NCI-H1105 (cell line): ENCODE measurements around the gene POF1B.
"Not testable (repeated sequence)": the region's sequence is repeated elsewhere in the genome, so short reads cannot be mapped to it uniquely, and the experiment has no call there.

Experiments used
- DNase-seq: peaks from one replicate; lab custom pipeline; 2025; lab: John Stamatoyannopoulos, UW

POF1B gene, protein sequence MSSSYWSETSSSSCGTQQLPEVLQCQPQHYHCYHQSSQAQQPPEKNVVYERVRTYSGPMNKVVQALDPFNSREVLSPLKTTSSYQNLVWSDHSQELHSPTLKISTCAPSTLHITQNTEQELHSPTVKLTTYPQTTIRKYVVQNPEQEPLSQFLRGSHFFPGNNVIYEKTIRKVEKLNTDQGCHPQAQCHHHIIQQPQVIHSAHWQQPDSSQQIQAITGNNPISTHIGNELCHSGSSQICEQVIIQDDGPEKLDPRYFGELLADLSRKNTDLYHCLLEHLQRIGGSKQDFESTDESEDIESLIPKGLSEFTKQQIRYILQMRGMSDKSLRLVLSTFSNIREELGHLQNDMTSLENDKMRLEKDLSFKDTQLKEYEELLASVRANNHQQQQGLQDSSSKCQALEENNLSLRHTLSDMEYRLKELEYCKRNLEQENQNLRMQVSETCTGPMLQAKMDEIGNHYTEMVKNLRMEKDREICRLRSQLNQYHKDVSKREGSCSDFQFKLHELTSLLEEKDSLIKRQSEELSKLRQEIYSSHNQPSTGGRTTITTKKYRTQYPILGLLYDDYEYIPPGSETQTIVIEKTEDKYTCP

DNA sequence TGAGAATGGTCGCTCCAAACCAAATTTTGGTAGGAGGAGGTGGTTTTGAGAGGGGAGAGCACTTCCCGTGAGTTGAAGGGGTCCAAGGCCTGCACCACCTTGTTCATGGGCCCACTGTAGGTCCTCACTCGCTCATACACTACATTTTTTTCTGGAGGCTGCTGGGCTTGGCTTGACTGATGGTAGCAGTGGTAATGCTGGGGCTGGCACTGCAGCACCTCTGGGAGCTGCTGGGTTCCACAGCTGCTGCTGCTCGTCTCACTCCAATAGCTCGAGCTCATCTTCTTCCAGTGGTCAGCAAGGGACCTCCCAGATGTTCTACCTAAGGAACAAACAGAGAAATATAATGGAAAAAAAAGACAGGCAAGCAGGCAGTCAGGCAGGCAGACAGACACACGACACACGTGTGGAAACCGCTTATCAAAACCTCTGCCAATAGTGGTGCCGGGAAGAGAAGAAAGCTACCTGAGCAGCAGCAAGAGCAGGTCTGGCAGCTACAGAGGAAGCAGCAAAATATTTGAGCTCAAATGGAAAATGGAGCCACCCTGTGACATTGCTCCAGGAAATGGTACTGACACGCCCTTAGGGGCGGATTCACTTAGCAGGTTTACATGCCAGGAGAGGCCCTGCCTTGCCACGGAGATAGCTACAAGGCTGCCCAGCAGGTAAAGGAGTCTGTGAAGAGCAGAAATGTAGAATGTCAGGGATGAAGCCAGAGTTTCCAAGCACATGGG is at the start of gene POF1B:
Gene POF1B, minus strand, starts transcription at position 492 of the 734 bp plus-strand sequence. Its CDS starts 211 bp downstream, at position 281.
- DNase-seq: no peak

DNA sequence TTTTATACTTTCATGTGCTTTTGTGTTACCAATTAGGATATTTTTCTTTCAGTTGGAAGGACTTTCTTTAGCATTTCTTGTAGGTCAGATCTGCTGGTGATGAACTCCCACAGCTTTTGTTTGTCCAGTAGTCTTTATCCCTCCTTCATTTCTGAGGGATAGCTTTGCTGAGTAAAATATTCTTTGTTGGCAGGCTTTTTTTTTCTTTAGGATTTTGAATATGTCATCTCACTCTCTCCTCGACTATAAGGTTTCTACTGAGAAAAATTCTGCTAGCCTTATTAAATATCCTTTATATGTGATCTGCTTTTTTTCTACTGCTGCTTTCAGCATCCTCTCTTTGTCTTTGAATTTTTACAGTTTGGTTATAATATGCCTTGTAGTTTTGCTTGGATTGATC is 49.6 kb upstream of the POF1B start:
- no peak for DNase-seq

DNA sequence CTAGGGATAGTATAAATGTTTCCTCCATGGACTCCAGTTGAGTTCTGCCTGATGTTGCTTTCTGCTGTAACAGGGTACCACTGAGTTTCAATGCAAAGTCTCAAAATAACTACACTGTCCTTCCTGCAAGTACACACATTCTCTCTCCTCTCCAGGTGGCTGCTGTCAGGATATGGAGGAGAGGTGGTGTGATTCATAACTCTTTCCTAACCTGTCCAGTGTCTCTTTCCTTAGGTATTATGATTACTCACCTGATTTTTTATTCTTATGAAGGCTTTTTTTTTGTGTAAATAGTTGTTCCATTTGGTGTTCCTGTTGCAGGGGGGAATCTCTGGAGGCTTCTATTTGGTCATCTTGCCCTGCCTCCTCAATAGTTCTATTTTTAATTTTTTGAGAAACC is 39.8 kb upstream of the POF1B start:
- DNase-seq: no peak

DNA sequence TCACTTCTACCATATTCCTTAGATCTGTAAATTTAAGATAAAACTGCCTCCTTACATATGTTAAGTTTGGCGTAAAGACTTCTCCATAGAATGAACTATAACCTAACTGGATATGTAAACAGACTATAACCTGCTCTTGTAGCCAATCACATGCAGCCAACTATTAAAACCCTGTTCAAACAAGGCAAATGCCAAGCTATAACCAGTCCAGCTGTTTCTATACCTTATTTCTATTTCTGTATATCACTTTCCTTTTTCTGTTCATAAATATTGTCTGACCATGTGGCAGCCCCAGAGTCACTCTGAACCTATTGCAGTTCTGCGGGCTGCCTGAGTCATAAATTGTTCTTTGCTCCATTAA is 12.4 kb upstream of the POF1B start:
- no peak for DNase-seq

DNA sequence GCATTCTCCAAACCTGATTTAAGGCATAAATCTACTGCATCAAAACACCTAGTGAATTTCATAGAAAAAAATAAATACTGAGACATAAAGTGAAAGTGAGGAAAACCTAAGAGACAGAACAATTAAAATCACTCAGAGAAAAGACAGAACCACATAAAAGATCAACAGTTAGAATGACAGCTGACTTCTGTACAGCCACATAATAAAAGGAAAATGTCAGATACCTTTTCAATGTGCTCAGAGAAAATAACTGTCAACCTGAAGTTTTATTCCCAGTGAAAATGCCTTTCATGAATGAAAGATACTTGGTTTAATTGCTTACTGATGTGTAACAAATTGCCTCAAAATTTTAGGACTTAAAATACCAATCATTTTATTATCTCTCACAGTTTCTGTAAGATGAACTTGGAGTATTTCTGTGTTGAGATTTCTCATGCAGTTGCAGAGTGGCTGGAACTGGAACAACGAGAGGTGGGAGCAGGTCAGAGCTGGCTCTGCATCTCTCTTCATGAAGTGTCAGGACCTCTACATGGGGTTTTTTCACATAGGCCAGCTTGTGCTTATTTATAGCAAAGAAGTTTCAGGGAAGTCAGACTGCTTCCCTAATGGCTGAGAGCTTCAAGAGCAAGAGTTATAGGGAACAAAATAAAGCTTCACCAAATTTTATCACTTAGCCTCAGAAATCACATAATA is 11.9 kb upstream of the POF1B start:
- no peak for DNase-seq

DNA sequence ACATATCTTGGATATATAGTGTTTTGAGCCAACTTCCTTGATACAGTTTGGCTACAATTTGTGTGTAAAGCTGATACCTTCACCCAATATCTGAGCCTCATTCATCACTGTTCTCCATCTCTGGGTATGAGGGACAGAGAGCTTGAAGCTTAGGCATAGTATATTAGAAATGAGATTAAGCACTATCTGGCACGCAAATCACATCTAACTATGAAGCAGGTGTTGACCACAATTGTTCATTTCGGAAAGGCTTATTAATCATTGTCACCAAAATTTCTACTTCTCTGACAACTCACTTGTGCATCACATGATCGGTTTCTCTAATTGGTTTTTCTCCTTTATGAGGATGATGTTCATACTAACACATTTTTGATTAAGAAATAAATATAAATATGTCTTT is 2.1 kb upstream of the POF1B start:
- no peak for DNase-seq

DNA sequence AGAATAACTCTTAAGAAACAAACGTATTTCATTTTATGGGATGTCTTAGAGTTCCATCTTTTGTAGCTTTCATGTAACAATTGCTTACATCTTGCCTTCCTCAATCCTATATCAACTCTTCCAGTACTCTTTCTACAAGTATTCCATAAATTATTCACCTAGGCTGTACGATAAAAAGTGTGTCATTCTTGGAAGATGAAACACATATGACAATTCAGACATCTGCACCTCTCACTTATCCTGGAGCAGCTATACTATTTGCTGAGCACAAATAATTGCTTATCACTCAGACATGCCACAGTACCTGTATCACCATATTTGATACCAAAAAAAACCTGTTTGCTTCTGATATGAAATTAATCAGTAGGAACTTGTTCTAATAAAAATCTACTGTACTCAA is 1.0 kb downstream of the POF1B start:
- no peak for DNase-seq

DNA sequence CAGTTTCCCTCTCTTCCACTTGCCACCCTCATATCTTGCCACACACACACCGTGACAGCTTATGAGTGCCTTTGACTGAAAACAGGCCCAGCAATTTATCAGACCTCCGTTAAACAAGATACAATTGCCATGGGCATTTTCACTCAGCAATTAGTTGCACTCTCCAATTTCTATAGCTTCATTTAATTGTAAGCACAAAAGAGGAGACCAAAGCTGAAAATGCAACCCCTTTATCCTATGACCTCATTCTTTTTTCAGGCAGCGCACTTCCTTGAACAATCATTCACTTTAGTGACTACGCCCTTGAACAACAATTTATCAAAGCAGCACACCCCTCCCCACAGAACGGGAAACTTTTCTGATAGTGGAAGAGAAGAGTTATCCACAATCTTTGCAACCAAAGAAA is 4.1 kb downstream of the POF1B start:
- no peak for DNase-seq

DNA sequence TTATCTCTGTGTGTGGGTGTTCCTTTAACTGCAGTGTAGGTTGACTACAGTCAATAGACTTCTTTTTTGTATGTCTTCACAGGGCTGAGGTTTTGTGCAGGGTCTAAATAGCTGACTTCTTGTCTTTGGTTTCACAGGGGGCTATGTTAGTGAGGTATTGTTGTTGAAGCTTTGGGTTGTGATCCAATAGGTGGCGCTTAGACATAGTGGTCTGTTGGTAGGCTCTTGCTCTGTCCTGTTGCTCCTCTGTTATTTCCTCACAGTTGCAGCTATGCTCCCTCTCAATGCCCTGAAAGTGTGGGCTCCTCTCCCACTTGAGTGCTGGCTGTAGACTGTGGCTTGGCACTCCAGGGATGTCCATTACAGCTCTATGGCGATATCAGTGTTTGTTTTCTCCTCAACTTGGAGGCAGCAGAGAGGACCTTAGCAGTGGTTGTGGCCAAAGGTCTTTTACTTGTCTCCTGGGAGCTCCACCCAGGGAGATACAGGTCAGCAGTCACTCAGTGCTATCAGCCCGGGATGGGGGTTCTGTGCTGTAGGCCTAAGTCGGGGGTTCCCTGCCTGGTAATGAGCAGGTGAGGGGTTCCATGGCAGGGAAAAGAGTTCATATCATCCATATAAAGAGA is 14.0 kb downstream of the POF1B start:
- no peak for DNase-seq

DNA sequence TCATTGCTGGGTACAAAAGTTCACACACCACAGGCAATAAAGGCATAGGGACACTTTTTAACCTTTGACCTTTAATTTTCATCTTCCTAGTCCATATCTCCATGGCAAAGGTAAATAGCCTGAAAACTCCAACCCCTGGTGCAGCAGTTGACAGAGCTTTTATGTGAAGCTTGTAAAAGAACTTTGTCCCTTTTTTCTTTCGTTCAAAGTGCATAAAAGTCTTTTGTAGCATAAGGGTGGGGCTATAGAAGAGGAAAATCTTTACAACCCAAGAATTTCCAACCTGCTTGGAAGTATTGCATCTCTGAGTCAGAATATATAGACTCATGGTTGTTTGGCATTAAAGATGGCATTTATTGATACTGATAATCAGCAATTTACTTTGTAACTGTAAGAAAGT is 20.4 kb downstream of the POF1B start:
- no peak for DNase-seq

DNA sequence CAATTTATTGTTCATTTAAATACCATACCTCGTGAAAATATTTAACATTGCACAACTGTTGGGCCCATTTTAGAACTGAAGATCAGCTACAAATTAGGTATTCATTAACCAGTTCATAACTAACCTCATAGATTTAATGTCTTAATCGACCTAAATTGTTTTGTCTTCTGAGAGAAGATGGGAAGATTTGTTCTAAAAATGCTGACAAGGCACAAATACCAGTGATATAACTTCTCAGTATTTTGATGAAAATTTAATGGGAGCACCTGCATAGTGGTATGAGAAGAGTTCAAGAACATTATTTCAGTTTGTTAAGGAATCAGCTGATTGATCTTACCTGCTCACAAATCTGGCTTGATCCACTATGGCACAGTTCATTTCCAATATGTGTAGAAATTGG is 33.9 kb downstream of the POF1B start:
- no peak for DNase-seq

DNA sequence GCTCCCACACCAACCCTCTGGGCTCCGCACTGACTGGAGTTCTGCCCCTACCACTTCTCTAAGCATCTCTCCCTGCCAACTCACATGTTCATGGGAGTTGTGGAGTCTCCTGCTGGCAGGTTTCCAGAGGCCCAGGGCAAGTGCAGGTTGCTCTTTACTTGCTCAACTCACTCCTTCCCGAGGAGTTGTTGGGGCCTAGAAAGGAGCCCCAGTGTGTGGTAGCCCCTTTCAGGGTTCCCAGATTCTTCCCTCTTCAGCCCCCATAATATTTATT is 52.5 kb downstream of the POF1B start:
- no peak for DNase-seq

DNA sequence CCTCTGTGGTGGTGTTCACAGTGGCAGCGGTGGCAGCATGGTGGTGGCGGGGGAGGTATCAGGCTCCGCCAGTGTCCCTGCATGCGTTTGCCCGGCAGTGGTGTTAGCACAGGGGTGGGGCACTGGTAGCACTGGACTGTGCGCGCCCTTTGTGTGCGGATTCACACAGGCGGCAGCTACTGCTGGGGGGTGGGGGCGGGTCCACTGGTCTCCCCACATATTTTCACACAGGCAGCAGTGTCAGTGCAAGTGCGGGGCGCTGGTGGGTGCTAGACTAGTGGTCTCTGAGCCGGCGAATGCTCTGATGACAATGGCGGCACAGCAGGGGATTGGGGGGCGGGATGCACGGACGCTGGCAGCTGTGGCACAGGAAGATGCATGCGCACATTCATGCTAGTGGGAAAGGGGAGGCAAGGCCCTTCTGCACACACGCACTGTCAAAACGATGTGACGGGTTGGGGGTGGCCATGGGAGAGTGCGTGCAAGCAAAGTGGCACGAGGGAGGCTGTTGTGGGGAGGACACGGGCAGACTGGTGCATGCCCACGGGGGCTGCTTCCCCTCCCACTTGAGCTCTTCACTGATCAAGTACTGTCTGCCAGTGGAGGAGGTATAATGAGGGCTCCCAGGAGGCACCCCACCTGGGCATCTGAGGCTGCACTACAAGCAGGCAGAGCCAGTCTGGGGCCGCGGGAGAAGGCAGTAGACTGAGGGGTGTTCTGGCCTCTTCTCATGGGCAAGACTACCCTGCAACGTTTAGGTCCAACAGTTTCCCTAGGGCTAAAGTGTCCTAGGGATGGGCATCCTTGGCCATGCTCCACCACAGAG is 53.0 kb downstream of the POF1B start:
- no peak for DNase-seq

DNA sequence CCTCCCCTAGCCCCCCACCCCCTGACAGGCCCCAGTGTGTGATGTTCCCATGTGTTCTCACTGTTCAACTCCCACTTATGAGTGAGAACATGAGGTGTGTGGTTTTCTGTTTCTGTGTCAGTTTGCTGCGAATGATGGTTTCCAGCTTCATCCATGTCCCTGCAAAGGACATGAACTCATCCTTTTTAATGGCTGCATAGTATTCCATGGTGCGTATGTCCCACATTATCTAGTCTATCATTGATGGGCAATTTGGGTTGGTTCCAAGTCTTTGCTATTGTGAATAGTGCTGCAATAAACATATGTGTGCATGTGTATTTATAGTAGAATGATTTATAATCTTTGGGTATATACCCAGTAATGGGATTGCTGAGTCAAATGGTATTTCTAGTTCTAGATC is 68.1 kb downstream of the POF1B start:
- not testable (repeated sequence) for DNase-seq

DNA sequence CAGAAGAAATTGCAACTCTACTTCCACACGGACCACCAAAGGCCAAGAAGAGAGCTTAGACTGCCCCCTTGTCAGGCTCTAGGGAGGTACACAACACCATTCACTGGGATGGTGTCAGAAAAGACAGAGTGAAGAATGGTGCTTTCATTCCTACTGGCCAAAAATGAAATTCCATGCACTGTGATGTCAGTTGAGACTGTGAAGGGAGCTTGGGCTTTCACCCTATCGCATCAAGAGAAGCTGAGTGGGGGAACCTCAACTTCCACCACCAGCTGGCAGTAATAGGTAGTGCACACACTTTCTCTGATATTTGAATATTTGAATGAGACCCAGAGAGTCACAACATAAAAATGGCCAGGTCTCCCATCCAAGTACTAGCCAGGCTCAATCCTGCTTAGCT is 69.7 kb downstream of the POF1B start:
- DNase-seq: no peak

DNA sequence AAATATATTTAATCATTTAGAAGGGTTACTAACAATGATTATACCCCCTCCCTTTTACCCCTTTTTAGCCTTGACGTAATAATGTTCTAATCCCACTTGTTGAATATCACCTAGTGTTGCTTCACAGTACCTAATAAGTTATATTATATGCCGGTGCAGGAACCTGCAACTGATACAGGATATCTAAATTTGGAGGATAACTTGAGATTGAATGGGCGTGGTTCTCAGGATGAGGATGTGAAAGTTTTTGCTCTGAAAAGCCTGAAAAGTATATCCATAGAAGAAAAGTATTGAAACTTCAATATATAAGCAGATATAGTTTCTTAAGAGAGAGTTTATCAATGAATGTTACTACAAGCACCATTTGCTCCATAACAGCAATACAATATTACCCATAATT is 75.9 kb downstream of the POF1B start:
- DNase-seq: no peak

DNA sequence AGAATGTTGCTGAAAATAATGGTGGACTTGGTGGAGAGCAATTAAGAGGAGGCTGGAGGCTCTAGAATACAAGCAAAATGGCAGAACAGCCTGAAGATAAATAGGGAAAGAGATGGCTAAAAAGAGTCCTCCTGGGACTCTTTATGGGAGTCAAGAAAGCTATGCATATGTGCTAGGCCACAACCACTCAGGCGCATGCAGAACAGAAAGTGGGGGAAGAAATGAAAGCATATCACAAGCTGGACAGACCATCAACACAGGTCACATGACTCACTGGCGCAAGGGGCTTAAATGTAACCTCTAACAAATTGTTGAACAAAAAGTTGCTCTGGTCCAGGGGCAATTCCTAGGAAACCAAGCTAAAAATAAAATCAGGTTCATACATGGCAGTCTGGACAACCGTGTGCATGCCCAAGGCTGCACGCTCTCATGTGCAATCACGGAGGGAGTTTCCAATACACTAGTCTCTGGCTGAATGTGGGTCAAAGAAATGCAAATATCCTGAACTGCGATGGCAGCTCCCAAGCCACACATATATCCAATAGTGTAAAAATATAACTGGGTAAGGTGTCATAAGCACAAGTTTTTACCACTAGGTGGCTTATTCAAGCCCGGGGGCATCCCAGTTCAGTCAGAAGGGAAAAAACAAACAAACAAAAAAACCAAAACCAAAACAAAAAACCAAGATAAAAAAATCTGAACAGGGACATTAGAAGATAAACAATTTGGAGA is 90.3 kb downstream of the POF1B start:
- no peak for DNase-seq

DNA sequence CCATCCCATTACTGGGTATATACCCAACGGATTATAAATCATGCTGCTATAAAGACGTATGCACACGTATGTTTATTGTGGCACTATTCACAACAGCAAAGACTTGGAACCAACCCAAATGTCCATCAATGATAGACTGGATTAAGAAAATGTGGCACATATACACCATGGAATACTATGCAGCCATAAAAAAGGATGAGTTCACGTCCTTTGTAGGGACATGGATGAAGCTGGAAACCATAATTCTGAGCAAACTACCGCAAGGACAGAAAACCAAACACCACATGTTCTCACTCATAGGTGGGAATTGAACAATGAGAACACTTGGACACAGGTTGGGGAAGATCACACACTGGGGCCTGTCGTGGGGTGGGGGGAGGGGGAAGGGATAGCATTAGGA is 94.2 kb downstream of the POF1B start:
- not testable (repeated sequence) for DNase-seq

DNA sequence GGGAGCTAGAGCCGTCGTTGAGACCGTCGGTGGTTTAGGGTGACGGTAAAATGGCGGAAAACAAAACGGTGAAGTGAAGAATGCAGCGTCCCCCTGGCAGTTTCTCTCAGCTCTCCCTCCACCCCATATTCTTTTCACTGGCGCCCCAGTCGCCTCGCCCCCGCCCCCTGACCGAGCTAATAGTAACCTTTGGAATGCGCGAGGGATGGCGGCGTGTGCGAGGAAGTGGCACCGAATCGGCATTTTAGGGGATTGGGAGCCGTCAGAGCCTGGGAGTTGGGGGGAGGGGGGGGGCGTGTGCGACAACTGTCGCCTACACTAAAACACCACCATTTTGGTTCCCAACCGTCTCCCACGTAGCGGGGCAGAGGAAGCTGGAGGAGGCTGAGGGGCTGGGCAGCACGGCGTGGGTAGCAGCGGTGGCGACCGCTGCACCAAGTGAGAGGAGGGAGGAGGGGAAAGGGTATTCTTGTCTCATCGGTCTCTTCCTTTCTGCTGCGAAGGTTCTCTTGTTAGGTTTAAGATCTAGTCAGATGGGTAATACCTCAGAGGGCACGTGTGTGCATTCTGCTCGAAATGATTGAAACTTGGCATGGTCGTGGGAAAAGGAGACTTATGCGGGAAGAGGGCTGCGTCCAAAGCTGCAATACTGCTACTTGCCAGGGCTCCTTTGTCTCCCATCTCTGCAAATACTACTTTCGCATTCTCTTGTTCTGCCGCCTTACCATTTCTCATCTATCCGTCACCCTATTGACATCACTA is 134.8 kb downstream of the POF1B start:
- peak; percentile 26 for DNase-seq
